Chondrocyte (in vitro differentiated cells): ENCODE measurements around the gene COL25A1. TPM values are rescaled to one million over a fixed set of nuclear protein-coding genes. Genes with fewer than 3 reads are reported as not detected.

Experiments used
- DNase-seq: peaks from one replicate; pipeline ENCODE4 v3.0.0; 2021; ENCODE audit warnings: mixed read lengths, low spot score
- H3K27ac Mint-ChIP-seq: one replicate; pipeline ENCODE4 v1.8.0; 2021; ENCODE audit warnings: mild to moderate bottlenecking, moderate library complexity, mixed read lengths; ENCODE audit not compliant: unreplicated experiment
- H3K27me3 Mint-ChIP-seq: 2 replicates; pipeline ENCODE4 v1.8.0; 2021; ENCODE audit warnings: low read depth, mixed read lengths
- H3K36me3 Mint-ChIP-seq: 2 replicates; pipeline ENCODE4 v1.8.0; 2021; ENCODE audit warnings: low read depth, mixed read lengths
- H3K4me1 Mint-ChIP-seq: 2 replicates; pipeline ENCODE4 v1.8.0; 2021; ENCODE audit warnings: low read depth, mild to moderate bottlenecking, mixed read lengths
- H3K4me3 Mint-ChIP-seq: one replicate; pipeline ENCODE4 v1.8.0; 2021; ENCODE audit warnings: mild to moderate bottlenecking, moderate library complexity, mixed read lengths; ENCODE audit not compliant: unreplicated experiment
- H3K9me3 Mint-ChIP-seq: 2 replicates; pipeline ENCODE4 v1.8.0; 2021; ENCODE audit warnings: low read depth, mixed read lengths
- CTCF ChIP-seq: fragments of 200-600 bp; sonication (generic); IDR thresholded peaks from 2 replicates; pipeline ENCODE4 v1.5.0; 2021; ENCODE audit warnings: antibody characterized with exemption, mild to moderate bottlenecking, moderate library complexity
- total RNA-seq: library from RNA; stranded (reverse); gene quantifications from 3 replicates; pipeline ENCODE4 v1.2.1, GENCODE V29; 2021

The COL25A1 gene
- total RNA-seq, 1 donor from 2014 or later: 0.45 TPM

- Mint-ChIP-seq H3K4me3 (no peak overlapping the region), H3K9me3 (no peaks in the 10 kb centered on the region), H3K27me3 (no peaks in the 10 kb centered on the region), H3K36me3 (no peaks in the 10 kb centered on the region), H3K27ac (no peak overlapping the region), H3K4me1 (peaks cover 11% of the 10 kb centered on the region)
- TF ChIP-seq CTCF: no peak
- no peak for DNase-seq
Observed at GRCh38 chr4:108930186-108930585, 372.3 kb downstream of the COL25A1 start.

- H3K4me3 Mint-ChIP-seq: no peak overlapping the region
- TF ChIP-seq CTCF: no peak
- H3K9me3 Mint-ChIP-seq: no peaks in the 10 kb centered on the region
- H3K4me1 Mint-ChIP-seq: peaks cover 11% of the 10 kb centered on the region
- H3K27me3 Mint-ChIP-seq: no peaks in the 10 kb centered on the region
- H3K36me3 Mint-ChIP-seq: no peaks in the 10 kb centered on the region
- H3K27ac Mint-ChIP-seq: no peak overlapping the region
- DNase-seq: no peak
Observed at GRCh38 chr4:108926781-108927180, 375.7 kb downstream of the COL25A1 start.

DNA sequence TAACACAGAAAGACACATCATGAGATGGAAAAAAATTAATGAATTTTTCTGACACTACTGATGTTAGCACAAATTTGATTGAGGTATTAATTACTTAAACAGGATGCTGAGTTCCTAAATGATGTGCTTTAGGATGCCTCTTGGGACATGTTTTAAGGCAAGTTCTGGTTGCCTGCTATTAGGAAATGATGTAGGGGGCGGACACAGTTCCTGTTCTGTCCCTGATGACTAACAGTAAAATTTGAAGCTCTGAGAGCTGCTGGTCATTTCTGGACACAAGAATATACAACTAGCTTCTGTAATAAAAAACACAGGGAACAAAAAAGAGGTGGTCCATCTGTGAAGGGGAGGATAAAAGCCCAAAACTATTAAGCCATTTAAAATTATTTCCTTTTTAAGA lies 376.4 kb downstream of the COL25A1 start:
- no peak for TF ChIP-seq CTCF
- no peaks in the 10 kb centered on the region for H3K36me3 Mint-ChIP-seq
- DNase-seq: no peak

DNA sequence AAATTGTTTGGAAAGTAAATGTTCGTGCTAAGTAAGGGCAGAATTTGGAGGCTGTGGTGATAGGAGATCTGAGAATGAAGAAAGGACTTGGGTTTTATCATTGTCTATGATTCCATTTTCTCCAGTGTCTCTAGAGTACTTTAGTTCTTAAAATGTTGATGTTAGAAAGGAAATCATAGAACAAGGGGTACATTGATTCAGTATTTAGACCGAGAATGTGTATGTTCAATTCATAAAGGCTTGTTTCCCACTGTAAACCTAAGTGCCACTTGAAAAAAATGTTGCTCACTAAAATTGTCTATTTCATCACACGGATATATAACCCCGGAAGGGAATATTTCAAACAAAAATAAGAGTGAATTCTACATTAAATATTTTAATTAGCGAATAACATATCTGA lies 380.3 kb downstream of the COL25A1 start:
- H3K9me3 Mint-ChIP-seq: no peaks in the 10 kb centered on the region
- TF ChIP-seq CTCF: no peak
- H3K27ac Mint-ChIP-seq: no peak overlapping the region
- H3K36me3 Mint-ChIP-seq: no peaks in the 10 kb centered on the region
- H3K4me3 Mint-ChIP-seq: no peak overlapping the region
- no peak for DNase-seq
- H3K4me1 Mint-ChIP-seq: peaks cover 7% of the 10 kb centered on the region
- no peaks in the 10 kb centered on the region for H3K27me3 Mint-ChIP-seq

More for the DNA sequence above, 376.4 kb downstream of the COL25A1 start:
- Mint-ChIP-seq H3K4me1 (peaks cover 11% of the 10 kb centered on the region), H3K27me3 (no peaks in the 10 kb centered on the region), H3K27ac (no peak overlapping the region), H3K4me3 (no peak overlapping the region), H3K9me3 (no peaks in the 10 kb centered on the region)

GRCh38 chr4:108920395-108921087 lies 381.9 kb downstream of the COL25A1 start:
- H3K9me3 Mint-ChIP-seq: no peaks in the 10 kb centered on the region
- TF ChIP-seq CTCF: no peak
- no peak for DNase-seq
- H3K4me3 Mint-ChIP-seq: no peak overlapping the region
- H3K4me1 Mint-ChIP-seq: peaks cover 6% of the 10 kb centered on the region
- no peaks in the 10 kb centered on the region for H3K27me3 Mint-ChIP-seq
- H3K36me3 Mint-ChIP-seq: no peaks in the 10 kb centered on the region
- no peak overlapping the region for H3K27ac Mint-ChIP-seq
